HG03342 (cell line): ENCODE data around the gene TBC1D5.
A peak's percentile ranks its signal among the peaks of the same experiment; 100 is the strongest.
"Not testable (repeated sequence)": the region's sequence is repeated elsewhere in the genome, so short reads cannot be mapped to it uniquely, and the experiment has no call there.

Source experiments
- ATAC-seq: cut with Tn5 transposase; IDR thresholded peaks from one replicate; pipeline ENCODE4 v1.9.1; 2021; ENCODE audit warnings: mild to moderate bottlenecking, moderate library complexity; ENCODE audit not compliant: unreplicated experiment

Gene TBC1D5

DNA sequence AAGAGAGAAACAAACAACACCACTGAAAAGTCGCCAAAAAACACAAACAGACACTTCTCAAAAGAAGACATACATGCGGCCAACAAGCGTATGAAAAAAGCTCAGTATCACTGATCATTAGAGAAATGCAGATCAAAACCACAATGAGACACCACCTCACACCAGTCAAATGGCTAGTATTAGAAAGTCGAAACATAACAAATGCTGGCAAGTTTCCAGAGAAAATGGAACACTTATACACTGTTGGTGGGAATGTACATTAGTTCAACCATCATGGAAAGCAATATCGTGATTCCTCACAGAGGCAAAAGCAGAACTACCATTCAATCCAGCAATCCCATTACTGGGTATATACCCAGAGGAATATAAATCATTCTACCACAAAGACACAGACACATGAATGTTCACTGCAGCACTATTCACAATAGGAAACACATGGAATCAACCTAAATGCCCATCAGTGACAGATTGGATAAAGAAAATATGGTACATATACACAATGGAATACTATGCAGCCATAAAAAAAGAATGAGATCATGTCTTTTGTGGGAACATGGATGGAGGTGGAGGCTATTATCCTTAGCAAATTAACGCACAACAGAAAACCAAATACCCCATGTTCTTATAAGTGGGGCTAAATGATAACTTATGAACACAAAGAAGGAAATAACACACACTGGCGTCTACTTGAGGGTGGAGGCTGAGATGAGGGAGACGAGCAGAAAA lies 93.6 kb downstream of the TBC1D5 start:
- not testable (repeated sequence) for ATAC-seq

- no peak for ATAC-seq
Observed at GRCh38 chr3:17645074-17645698, 97.2 kb downstream of the TBC1D5 start.

GRCh38 chr3:17643691-17644090 lies 98.7 kb downstream of the TBC1D5 start:
- no peak for ATAC-seq

DNA sequence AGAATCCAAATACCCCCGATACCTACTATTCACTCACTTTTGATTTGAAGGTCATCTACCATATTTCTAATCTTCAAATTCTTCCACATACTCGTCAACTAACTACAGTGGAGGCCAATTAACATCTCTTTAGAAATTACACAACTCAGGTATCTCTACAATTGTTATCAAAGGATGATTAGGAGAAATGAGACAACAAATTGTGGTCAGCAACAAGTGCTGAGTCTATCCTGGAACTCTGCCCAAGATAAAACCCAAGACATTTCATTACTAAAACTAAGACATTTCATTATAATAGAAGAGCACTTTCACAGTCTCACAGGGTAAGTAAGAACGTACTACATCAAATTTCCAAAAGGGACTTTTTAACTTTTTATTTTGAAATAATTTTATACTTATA lies 100.0 kb downstream of the TBC1D5 start:
- no peak for ATAC-seq

DNA sequence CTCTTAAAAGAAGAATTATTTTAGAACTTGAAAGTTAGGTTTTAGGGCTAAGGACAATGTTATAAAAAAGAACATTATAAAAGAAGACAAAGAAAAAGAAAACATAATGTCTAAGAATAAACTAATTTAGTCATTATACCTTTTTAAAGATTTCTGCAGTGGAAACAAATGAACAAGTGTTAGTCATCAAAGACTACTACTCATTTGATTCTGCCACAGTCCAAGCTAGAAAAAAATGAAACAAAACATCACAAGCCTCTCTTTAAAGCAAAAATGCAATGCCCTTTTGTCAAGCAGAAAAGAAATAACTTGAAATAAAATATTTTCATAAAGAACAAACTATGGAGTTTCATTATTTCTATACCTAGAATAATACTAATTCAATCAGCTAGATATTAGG lies 102.0 kb downstream of the TBC1D5 start:
- no peak for ATAC-seq

DNA sequence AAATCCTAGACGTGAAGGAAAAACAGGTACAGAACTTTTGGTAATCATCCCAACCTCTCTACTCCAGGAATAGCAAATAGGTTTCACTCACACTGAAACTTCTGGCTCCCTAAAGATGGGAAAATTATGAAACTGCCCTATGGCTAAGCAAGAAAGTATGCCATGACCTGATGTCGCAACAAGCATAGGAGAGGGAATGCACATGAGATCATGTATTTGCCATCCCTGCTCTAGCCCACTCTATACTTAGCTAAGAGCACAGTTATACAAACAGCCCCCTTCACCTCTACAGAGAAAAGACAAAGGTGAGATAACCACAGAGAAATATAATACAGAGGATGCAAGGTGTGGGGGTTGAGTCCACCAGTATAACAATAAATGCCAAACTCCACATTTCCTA lies 102.7 kb downstream of the TBC1D5 start:
- no peak for ATAC-seq

GRCh38 chr3:17639257-17639656 lies 103.2 kb downstream of the TBC1D5 start:
- no peak for ATAC-seq

DNA sequence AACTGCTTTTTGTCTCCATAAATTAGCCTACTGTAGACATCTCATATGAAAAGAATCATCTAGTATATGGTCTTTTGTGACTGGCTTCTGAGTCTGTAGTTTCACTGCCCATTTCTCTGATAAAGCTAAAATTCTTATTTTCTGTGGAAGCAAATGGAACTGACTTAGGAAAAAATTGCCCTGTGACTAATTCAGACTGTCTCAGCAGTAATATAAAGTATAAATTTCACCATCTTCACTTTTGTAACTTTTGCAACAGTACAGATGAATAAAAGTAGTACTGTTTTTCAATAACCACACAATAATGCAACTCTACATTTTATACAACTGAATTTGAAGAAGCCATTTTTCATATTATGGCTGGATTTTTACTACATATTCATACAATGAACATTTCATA lies 104.1 kb downstream of the TBC1D5 start:
- no peak for ATAC-seq

- ATAC-seq, result not testable (repeated sequence)
Observed at GRCh38 chr3:17635675-17636074, 106.8 kb downstream of the TBC1D5 start.

DNA sequence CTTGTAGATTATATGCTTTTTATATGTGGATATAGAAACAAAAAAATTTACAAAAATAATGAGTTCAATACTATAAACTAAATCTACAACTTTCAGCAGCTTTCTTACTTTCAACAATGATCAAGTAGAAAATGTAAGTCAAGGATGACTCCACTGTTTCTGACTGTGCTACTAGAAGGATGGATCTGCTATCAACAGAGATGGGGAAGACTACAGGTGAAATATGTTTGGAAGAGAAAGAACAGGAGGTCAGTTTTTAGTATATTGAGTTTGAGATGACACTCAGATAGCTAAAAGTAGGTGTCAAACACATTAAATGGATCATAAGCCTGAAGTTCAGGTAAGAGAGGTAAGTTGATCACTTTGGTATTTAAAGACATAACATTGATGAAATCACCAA lies 107.5 kb downstream of the TBC1D5 start:
- no peak for ATAC-seq

DNA sequence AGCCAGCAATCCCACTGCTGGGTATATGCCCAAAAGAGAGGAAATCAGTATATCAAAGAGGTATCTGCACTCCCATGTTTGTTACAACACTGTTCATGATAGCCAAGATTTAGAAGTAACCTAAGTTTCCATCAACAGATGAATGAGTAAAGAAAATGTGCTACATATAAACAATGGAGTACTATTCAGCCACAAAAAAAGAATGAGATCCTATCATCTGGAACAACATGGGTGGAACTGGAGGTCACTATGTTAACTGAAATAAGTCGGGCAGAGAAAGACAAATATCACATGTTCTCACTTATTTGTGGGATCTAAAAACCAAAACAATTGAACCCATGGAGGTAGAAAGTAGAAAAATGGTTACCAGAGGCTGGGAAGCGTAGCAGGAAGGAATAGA lies 108.2 kb downstream of the TBC1D5 start:
- ATAC-seq, result no peak

- peak; percentile 51 for ATAC-seq
Observed at GRCh38 chr3:17632401-17633100, 109.9 kb downstream of the TBC1D5 start.

- no peak for ATAC-seq
Observed at GRCh38 chr3:17631609-17632008, 110.8 kb downstream of the TBC1D5 start.

- ATAC-seq, result no peak
Observed at GRCh38 chr3:17629400-17629799, 113.0 kb downstream of the TBC1D5 start.

DNA sequence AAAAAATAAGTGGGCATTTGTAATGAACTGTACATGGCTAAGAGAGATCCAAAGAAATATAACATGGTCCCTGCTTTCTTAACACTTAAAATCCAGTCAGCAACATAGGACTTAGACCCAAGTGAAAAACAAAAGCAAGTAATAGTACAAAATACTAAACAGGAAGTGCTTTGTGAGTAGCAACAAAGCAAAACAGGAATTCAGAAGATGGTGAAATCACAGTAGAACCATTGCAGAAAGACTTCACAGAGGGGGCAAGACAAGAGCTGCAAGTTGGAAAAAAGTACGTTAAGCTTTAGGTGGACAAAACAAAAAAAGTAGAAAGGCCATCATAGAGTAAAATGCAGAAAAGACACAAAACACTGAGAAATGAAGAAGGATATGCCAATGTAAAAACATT lies 116.0 kb downstream of the TBC1D5 start:
- ATAC-seq, result no peak

GRCh38 chr3:17625133-17625532 lies 117.3 kb downstream of the TBC1D5 start:
- ATAC-seq, result no peak

GRCh38 chr3:17623464-17623863 lies 119.0 kb downstream of the TBC1D5 start:
- no peak for ATAC-seq

DNA sequence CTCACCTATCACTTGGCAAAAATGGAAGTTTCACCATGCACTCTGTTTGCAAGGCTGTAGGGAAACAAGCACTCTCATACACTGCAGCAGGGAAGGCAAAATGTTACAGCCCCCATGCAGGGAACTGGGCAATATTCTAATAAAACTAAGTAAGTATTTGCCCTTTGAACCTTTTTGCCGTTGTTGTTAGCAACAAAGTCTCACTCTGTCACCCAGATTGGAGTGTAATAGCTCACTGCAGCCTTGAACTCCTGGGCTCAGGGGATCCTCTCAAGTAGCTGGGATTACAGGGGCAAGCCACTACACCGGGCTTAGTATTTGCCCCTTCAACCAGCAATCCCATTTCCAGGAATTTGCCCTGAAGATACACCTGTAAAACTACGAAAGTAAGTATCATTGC lies 122.5 kb downstream of the TBC1D5 start:
- ATAC-seq, result no peak

DNA sequence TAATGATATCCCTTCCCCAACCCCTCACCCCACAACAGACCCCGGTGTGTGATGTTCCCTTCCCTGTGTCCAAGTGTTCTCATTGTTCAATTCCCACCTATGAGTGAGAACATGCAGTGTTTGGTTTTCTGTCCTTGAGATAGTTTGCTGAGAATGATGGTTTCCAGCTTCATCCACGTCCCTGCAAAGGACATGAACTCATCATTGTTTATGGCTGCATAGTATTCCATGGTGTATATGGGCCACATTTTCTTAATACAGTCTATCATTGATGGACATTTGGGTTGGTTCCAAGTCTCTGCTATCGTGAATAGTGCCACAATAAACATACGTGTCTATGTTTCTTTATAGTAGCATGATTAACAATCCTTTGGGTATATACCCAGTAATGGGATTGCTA lies 129.4 kb downstream of the TBC1D5 start:
- not testable (repeated sequence) for ATAC-seq

GRCh38 chr3:17607905-17608304 lies 134.5 kb downstream of the TBC1D5 start:
- no peak for ATAC-seq

GRCh38 chr3:17605934-17606333 lies 136.5 kb downstream of the TBC1D5 start:
- ATAC-seq, result no peak

- no peak for ATAC-seq
Observed at GRCh38 chr3:17605032-17605431, 137.4 kb downstream of the TBC1D5 start.
